ENCODE data around the gene NXN.

DNA sequence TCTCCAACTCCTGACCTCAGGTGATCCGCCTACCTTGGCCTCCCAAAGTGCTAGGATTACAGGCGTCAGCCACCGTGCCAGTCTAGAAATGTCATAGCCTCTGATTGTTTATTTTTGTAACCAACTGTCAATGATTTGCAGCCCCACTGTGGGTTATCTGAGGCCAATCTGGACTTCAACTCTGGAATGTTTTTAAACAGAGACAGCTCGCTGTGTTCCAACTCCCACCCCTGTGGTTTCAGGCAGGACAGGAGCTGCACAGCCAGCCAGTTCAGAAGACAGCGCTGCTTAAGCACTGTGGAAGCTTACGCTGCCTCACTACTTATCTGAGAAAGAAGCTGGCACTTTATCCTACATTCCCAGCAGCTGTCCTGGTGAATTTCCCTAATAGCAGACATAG lies 177.9 kb downstream of the NXN start:
- no peak for TF ChIP-seq EZH2 (IDR thresholded peaks at IDR 0.05; ENCODE audit: low read length, unreplicated experiment)
- TF ChIP-seq, protein P1, sequence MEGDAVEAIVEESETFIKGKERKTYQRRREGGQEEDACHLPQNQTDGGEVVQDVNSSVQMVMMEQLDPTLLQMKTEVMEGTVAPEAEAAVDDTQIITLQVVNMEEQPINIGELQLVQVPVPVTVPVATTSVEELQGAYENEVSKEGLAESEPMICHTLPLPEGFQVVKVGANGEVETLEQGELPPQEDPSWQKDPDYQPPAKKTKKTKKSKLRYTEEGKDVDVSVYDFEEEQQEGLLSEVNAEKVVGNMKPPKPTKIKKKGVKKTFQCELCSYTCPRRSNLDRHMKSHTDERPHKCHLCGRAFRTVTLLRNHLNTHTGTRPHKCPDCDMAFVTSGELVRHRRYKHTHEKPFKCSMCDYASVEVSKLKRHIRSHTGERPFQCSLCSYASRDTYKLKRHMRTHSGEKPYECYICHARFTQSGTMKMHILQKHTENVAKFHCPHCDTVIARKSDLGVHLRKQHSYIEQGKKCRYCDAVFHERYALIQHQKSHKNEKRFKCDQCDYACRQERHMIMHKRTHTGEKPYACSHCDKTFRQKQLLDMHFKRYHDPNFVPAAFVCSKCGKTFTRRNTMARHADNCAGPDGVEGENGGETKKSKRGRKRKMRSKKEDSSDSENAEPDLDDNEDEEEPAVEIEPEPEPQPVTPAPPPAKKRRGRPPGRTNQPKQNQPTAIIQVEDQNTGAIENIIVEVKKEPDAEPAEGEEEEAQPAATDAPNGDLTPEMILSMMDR (conservative IDR thresholded peaks at IDR 0.05; ENCODE audit: low read depth, low read length), result no peak
